ENCODE results near the gene P2RY2. TPM values are rescaled to one million over a fixed set of nuclear protein-coding genes. Genes with fewer than 3 reads are reported as not detected.

Gene P2RY2
- total RNA-seq, 2 experiments from 2014 or later: not detected

GRCh38 chr11:73174495-73174791 lies 43.6 kb upstream of the P2RY2 start:
- no peaks in the 10 kb centered on the region for H3K27me3 Mint-ChIP-seq
- POLR2A ChIA-PET: no interaction called here

DNA sequence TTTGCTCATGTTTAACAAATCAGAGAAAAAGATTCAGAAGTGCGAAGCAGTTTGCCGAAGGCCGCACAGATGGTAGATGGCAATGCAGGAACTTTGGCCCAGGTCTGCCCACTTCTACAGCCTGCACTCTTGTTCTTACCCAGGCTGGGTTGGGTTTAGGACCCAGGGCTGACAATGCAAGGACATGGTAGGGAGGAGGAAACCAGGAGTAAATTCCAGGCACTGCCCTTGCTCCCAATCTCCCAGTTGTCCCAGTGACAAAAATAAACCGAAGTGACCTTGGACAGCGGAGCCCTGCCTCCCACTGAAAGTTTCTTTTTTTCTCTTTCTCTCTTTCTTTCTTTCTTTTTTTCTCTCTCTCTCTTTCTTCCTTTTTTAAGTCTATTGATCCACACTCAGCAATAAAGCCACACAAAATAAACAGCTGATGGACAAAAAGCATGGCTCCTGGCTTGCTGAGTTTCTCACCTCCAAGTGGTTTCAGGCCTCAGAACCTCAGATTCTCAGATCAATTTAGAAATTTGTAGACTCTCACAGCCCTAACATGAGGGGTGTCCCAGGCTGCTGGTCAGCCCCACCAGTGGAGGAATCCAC lies 42.4 kb upstream of the P2RY2 start:
- peaks cover 7% of the 10 kb centered on the region for H3K4me1 ChIP-seq (ENCODE audit: insufficient read depth, low read length)
- intact Hi-C loops (cut with DNase I, micrococcal nuclease): loop anchor here in 1 of 2 experiments (5.0 kb wide), 2 partner anchors 588 to 703 kb away; no protein-coding TSS in a partner anchor
- H3K27me3 ChIP-seq (ENCODE audit: control insufficient read depth in 1 of 2, insufficient read depth in 2 of 2, low read length in 2 of 2): no peaks in the 10 kb centered on the region
- H3K36me3 ChIP-seq (ENCODE audit: insufficient read depth, low read length): no peaks in the 10 kb centered on the region
- Mint-ChIP-seq H3K4me1 (ENCODE audit: low read depth) (no peaks in the 10 kb centered on the region), H3K27ac (no peak overlapping the region), H3K27me3 (no peaks in the 10 kb centered on the region), H3K9me3 (no peaks in the 10 kb centered on the region), H3K36me3 (ENCODE audit: low read depth) (no peaks in the 10 kb centered on the region), H3K4me3 (no peak overlapping the region)
- H3K27ac ChIP-seq (ENCODE audit: low read depth in 1 of 2, low read length in 2 of 2): no peak overlapping the region
- DNase-seq (no peak), ATAC-seq (ENCODE audit: poor library complexity) (no peak)
- ChIA-PET POLR2A (no interaction called here), CTCF (no interaction called here)
- no peak for TF ChIP-seq CTCF (IDR thresholded peaks at IDR 0.05)
- no peak overlapping the region for H3K4me3 ChIP-seq (ENCODE audit: low read length)
- H3K9me3 ChIP-seq (ENCODE audit: control insufficient read depth in 1 of 2, insufficient read depth in 1 of 2, low read length in 2 of 2): no peaks in the 10 kb centered on the region

More at GRCh38 chr11:73174495-73174791, 43.6 kb upstream of the P2RY2 start:
- Histone ChIP-seq H3K9me3 (ENCODE audit: control insufficient read depth in 1 of 2, insufficient read depth in 1 of 2, low read length in 2 of 2) (peaks cover 0 to 4% of the 10 kb centered on the region in 2 experiments), H3K36me3 (ENCODE audit: insufficient read depth, low read length) (no peaks in the 10 kb centered on the region), H3K4me1 (ENCODE audit: insufficient read depth, low read length) (peaks cover 7% of the 10 kb centered on the region), H3K27ac (ENCODE audit: low read depth in 1 of 2, low read length in 2 of 2) (no peak overlapping the region), H3K4me3 (ENCODE audit: low read length) (no peak overlapping the region), H3K27me3 (ENCODE audit: control insufficient read depth in 1 of 2, insufficient read depth in 2 of 2, low read length in 2 of 2) (no peaks in the 10 kb centered on the region)
- intact Hi-C loops (cut with DNase I, micrococcal nuclease): no loop called here
- no peak for TF ChIP-seq CTCF (IDR thresholded peaks at IDR 0.05)
- CTCF ChIA-PET: no interaction called here
- Mint-ChIP-seq H3K4me1 (ENCODE audit: low read depth) (no peaks in the 10 kb centered on the region), H3K36me3 (ENCODE audit: low read depth) (no peaks in the 10 kb centered on the region), H3K27ac (no peak overlapping the region), H3K9me3 (no peaks in the 10 kb centered on the region), H3K4me3 (no peak overlapping the region)
- DNase-seq: no peak
- ATAC-seq (ENCODE audit: poor library complexity): no peak

- no peak for ATAC-seq (ENCODE audit: poor library complexity)
- Histone ChIP-seq H3K4me1 (ENCODE audit: insufficient read depth, low read length) (peaks cover 7% of the 10 kb centered on the region), H3K4me3 (ENCODE audit: low read length) (no peak overlapping the region), H3K27me3 (ENCODE audit: control insufficient read depth in 1 of 2, insufficient read depth in 2 of 2, low read length in 2 of 2) (no peaks in the 10 kb centered on the region), H3K27ac (ENCODE audit: low read depth in 1 of 2, low read length in 2 of 2) (no peak overlapping the region), H3K9me3 (ENCODE audit: control insufficient read depth in 1 of 2, insufficient read depth in 1 of 2, low read length in 2 of 2) (no peaks in the 10 kb centered on the region), H3K36me3 (ENCODE audit: insufficient read depth, low read length) (no peaks in the 10 kb centered on the region)
- Mint-ChIP-seq H3K4me1 (ENCODE audit: low read depth) (no peaks in the 10 kb centered on the region), H3K27ac (no peak overlapping the region), H3K27me3 (no peaks in the 10 kb centered on the region), H3K4me3 (no peak overlapping the region), H3K9me3 (no peaks in the 10 kb centered on the region), H3K36me3 (ENCODE audit: low read depth) (no peaks in the 10 kb centered on the region)
- TF ChIP-seq CTCF (IDR thresholded peaks at IDR 0.05): no peak
- intact Hi-C loops (cut with DNase I, micrococcal nuclease): loop anchor here in 1 of 2 experiments (5.0 kb wide), 2 partner anchors 589 to 704 kb away; no protein-coding TSS in a partner anchor
- ChIA-PET CTCF (no interaction called here), POLR2A (interaction anchor here (2.1 kb wide), 1 partner anchor 34 kb away, joined by 10 read pairs; the partner anchor contains the start of gene FCHSD2)
- no peak for DNase-seq
Observed at GRCh38 chr11:73176145-73176873, 41.8 kb upstream of the P2RY2 start.
